ENCODE results near the gene DOK4.

GRCh38 chr16:57424583-57424982 is 61.7 kb downstream of the DOK4 start:
- no peak for TF ChIP-seq CTCF (IDR thresholded peaks at IDR 0.05; ENCODE audit: insufficient read depth, low read depth, low read length)
- TF ChIP-seq EZH2 (IDR thresholded peaks at IDR 0.05; ENCODE audit: insufficient read depth, low read length): no peak
